ENCODE data around the gene ACAP1. TPM values are rescaled to one million over a fixed set of nuclear protein-coding genes. Genes with fewer than 3 reads are reported as not detected.

The ACAP1 gene
- total RNA-seq, 1 donor from 2014 or later, result 0.81 TPM

GRCh38 chr17:7306911-7307685 is 29.2 kb upstream of the ACAP1 start, which contains the start of gene EIF5A:
Gene EIF5A, plus strand, starts transcription at chr17:7307628. Its CDS starts 2,008 bp downstream, at chr17:7309636.
- peak within 1 kb of the TSS; percentile 95 for H3K4me3 ChIP-seq (ENCODE audit: low read depth, low read length)
- TF ChIP-seq CTCF (conservative IDR thresholded peaks at IDR 0.05; ENCODE audit: low read depth, low read length), result no peak
- DNase-seq (ENCODE audit: low read depth), result peak; percentile 99

- DNase-seq (ENCODE audit: low read depth), result no peak
- TF ChIP-seq CTCF (conservative IDR thresholded peaks at IDR 0.05; ENCODE audit: low read depth, low read length), result no peak
- peak overlapping the region; percentile 95 for H3K4me3 ChIP-seq (ENCODE audit: low read depth, low read length)
Observed at GRCh38 chr17:7307686-7308624, 28.4 kb upstream of the ACAP1 start.

- no peak for TF ChIP-seq CTCF (conservative IDR thresholded peaks at IDR 0.05; ENCODE audit: low read depth, low read length)
- DNase-seq (ENCODE audit: low read depth), result no peak
Observed at GRCh38 chr17:7308625-7309433, 27.5 kb upstream of the ACAP1 start.

GRCh38 chr17:7309628-7310027 is 26.7 kb upstream of the ACAP1 start:
- no peak for DNase-seq (ENCODE audit: low read depth)
- H3K4me3 ChIP-seq (ENCODE audit: low read depth, low read length), result peak overlapping the region; percentile 95
- no peak for TF ChIP-seq CTCF (conservative IDR thresholded peaks at IDR 0.05; ENCODE audit: low read depth, low read length)

More at GRCh38 chr17:7308625-7309433, 27.5 kb upstream of the ACAP1 start:
- H3K4me3 ChIP-seq (ENCODE audit: low read depth, low read length), result peak overlapping the region; percentile 95

- no peak overlapping the region for H3K4me3 ChIP-seq (ENCODE audit: low read depth, low read length)
- TF ChIP-seq CTCF (conservative IDR thresholded peaks at IDR 0.05; ENCODE audit: low read depth, low read length), result no peak
- DNase-seq (ENCODE audit: low read depth), result no peak
Observed at GRCh38 chr17:7311110-7311705, 25.1 kb upstream of the ACAP1 start.

Measured in epithelial cell of proximal tubule (primary cell).